Activated T-helper 9 cell treated with anti-CD3 and anti-CD28 coated beads, Interleukin-2, amount 50 U/mL, for 16 hours (primary cell): ENCODE results near the gene MEF2A.

Experiments used
- DNase-seq: peaks from one replicate; pipeline ENCODE4 v3.0.0-alpha.2; 2020; ENCODE audit warnings: low read depth

MEF2A gene

DNA sequence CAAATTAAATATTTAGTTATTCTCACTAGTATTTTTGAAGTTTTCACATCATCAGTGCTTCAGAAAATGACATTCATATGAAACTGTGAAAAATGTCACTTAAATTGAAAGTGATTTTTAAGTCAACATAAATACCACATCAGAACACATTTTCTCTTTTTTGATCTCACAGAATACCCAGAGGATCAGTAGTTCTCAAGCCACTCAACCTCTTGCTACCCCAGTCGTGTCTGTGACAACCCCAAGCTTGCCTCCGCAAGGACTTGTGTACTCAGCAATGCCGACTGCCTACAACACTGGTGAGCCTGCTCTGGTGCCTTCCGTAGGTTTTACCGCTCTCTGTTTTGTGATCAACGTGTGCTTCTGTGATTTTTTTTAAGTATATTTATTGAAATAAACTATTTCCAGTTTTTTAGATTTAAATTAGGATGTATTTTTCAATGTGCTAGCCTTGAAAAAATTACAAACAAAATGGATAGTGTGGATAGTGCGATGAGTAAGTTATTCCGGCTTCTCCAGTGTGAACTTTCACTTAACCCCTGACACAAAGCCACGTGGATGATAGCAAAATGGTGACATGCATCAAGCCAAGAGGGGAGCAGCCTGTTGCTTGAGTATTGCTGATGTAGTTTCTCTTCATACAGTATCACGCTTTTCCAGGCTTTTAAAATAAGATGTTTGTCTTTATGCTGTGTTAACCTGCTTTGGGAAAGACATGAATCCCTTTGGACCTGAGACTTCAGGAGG is 140.9 kb downstream of the MEF2A start:
- no peak for DNase-seq

GRCh38 chr15:99707473-99708270 is 141.9 kb downstream of the MEF2A start:
- no peak for DNase-seq

GRCh38 chr15:99708563-99708962 is 142.8 kb downstream of the MEF2A start:
- DNase-seq, result no peak

DNA sequence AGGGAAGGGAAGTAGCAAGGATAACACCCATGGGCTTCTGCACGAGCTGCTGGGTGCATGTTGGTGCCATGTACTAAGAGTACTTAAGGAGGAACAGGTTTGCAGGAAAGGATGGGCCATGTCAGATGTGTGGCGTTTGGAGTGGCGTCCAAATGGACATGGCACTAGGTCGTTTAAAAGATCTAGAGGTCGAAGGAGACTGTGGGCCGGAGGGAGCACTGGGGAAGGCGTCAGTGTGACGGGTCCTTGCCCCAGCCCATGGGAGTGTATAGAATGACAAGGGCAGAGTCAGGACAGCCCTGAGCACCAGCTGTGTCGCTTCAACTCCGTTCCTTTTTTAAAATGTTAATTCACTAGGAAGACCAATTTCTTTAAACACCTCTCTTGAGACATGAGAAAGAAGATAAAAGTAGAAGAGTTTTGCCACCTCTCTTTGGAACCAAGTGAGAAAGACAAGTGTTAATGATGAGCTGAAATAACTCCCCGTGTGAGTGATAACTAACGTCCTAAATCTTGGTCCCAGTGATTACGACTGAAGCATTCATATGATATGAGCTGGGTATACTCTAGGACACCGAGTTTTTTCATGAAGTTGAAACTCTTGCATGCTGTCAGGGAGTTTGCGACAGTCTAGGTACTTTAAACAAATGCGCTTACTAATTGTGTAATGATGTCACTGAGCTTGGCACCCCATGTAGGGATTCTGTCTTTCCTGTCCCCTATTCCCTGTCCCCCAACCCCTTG is 143.6 kb downstream of the MEF2A start:
- no peak for DNase-seq

DNA sequence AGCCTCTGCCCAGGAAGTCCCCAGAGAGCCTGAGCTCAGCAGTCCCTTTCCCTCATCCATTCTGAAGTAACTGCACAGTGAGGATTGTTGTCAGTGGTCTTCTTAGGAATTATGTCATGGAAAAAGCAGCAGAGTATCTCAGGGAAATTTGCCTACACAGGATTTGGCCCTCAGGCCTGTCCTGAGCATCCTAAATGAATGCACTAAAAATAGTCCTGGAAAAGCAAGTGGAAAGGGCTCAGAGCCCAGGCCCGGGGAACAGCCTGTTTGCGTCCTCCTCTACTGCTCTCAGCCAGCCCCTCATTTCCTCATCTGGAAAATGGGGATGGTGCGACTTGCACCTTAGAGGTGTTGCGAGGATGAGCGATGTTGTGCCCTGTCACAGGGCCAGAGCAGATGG is 145.8 kb downstream of the MEF2A start:
- DNase-seq, result no peak

DNA sequence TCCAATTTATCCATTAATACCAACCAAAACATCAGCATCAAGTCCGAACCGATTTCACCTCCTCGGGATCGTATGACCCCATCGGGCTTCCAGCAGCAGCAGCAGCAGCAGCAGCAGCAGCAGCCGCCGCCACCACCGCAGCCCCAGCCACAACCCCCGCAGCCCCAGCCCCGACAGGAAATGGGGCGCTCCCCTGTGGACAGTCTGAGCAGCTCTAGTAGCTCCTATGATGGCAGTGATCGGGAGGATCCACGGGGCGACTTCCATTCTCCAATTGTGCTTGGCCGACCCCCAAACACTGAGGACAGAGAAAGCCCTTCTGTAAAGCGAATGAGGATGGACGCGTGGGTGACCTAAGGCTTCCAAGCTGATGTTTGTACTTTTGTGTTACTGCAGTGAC is 146.6 kb downstream of the MEF2A start:
- no peak for DNase-seq

DNA sequence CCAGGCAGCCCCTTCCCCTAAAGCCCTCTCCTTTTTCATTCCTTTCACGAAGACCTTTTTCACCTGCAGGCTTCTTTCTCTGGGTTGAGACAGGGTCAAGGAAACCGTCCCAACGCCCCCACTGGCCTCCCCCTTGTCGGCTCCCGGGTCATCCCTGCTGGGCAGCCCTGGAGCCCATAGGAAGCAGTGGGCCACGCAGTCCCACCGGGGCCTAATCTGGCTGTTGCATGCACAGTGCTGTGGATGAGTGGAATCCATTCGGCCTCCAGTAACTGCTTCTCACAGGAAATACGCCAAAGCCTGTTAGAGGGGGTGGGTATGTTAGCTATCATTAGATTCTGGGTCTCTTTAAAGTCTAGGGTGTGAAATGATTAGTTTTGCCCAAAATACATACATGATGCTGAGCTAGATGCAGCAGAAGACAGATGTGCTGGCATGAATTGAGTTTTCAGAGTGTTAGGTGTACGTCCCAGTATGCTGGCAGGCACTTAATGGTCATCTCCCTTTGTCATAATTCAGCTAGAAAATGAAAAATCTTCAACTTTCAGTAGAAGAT is 150.8 kb downstream of the MEF2A start:
- DNase-seq, result no peak

DNA sequence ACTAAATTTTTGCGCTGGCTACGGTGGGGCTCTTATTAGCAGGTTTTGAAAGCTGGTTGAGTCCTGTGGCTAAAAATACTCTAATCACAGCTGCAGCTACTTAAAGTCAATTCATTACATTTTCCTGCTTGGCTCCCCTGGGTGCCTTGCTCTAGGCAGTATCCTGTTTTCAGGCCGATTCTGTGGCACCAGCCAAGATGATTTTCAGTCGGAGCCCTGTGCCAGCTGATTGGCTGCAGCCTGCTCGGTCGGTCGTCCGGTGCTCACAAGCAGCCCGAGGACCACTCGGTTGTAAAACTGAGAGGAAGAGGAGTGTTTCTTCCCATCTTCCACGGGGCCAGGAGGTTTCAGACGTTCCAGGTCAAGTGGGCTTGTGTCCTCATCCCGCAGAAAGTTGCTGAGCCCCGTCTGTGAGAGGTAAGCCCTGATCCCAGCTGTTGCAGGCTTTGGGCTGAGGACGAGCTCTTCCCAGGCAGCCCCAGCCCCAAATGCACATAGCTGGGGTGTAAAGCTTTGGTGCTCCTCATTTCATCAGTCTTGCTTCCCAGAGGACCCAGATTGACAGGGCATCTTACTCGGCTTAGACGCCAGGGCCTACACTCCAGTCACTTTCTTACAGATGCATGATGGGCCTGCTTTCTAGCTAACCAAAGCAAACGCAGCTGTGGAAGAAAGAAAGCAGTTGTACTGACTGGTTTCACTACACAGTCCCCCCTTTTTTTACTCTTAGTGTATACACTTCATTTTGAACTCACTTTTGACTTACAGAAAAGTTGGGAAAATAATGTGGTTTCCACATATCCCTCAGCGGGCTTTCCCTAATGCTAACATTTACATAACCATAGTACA is 151.6 kb downstream of the MEF2A start:
- DNase-seq, result no peak

GRCh38 chr15:99718421-99718820 is 152.6 kb downstream of the MEF2A start:
- DNase-seq, result no peak

- DNase-seq, result no peak
These were observed 153.3 kb downstream of the MEF2A start for GRCh38 chr15:99719096-99719541.

DNA sequence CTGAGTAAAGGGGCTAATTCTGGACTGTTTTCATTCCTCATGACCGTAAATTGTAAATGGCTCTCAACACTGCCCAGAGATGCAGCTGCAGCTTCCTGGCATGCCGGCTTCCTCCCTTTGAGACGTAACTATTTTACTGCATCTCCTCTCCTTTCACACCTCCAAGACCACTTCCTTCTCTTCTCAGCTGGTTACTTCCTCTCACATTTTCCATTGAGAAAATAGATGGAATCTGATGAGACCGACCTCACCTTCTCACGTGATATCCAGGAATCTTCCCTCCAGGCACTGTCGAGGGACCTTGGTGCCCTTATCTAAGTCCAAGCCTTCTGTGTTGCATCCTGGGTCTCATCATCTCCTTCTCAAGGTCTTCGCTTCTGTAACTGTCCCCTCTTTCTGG is 154.7 kb downstream of the MEF2A start:
- DNase-seq, result no peak

GRCh38 chr15:99721104-99721778 is 155.5 kb downstream of the MEF2A start:
- DNase-seq, result no peak

GRCh38 chr15:99721896-99722295 is 156.1 kb downstream of the MEF2A start:
- DNase-seq, result no peak

DNA sequence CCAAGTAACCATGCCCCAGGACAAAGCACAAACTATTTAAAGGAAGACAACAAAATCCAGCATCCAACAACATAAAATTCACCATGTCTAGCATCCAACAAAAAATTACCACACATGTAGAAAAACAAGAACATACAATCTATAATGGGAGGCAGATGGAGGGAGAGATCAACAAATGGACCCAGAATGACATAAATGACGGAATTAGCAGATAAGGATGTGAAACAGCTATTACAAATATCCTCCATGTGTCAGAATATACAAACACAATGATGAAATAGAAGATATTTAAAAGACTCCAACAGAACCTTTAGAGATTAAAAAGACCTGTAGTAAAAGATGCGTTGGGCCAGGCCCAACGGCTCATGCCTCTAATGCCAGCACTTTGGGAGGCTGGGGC is 156.6 kb downstream of the MEF2A start:
- DNase-seq, result no peak

- no peak for DNase-seq
These were observed 160.5 kb downstream of the MEF2A start for GRCh38 chr15:99726333-99726732.

- no peak for DNase-seq
These were observed 161.5 kb downstream of the MEF2A start for GRCh38 chr15:99727330-99727729.

GRCh38 chr15:99727733-99728132 is 161.9 kb downstream of the MEF2A start:
- DNase-seq, result no peak

GRCh38 chr15:99728916-99729315 is 163.1 kb downstream of the MEF2A start:
- no peak for DNase-seq

- no peak for DNase-seq
These were observed 163.5 kb downstream of the MEF2A start for GRCh38 chr15:99729327-99729726.

DNA sequence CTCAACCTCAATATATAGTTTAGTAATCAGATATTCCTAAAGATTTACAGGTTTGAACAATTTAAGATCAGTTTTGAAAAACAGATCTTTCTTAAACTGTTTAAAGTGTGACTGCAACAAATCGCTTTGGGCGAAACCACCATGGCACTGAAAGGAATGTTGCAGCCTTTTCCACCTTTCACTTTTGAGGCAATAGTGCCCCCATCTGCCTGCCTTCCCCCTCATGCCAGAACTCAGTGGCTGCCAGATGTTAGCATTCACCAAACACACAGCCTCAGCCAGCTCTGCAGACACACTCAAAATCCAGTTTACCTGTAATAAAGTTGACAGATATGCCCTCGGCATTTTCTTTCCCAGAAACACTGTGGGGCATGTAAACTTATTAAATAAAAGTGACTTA is 164.1 kb downstream of the MEF2A start:
- DNase-seq, result no peak
